GM19468 (cell line): Measurements from ENCODE around the gene LMNB1.
"Not testable (repeated sequence)": the region's sequence is repeated elsewhere in the genome, so short reads cannot be mapped to it uniquely, and the experiment has no call there.

Experiments used
- ATAC-seq: cut with Tn5 transposase; IDR thresholded peaks from one replicate; pipeline ENCODE4 v1.9.1; 2021; ENCODE audit warnings: mild to moderate bottlenecking, moderate library complexity, moderate number of reproducible peaks; ENCODE audit not compliant: unreplicated experiment; ENCODE audit errors: extremely low read depth

LMNB1 gene

GRCh38 chr5:126776499-126777256 is at the start of gene LMNB1:
TSS of gene LMNB1 (plus strand) at chr5:126777136. CDS start at chr5:126777509, 373 bp downstream.
- ATAC-seq = peak; percentile 53

- ATAC-seq = no peak
These were observed 44.2 kb upstream of the LMNB1 start for GRCh38 chr5:126732716-126733115.

GRCh38 chr5:126734573-126734972 is 42.4 kb upstream of the LMNB1 start:
- ATAC-seq = not testable (repeated sequence)

GRCh38 chr5:126736141-126736540 is 40.8 kb upstream of the LMNB1 start:
- ATAC-seq = no peak

GRCh38 chr5:126741361-126741760 is 35.6 kb upstream of the LMNB1 start:
- ATAC-seq = no peak

GRCh38 chr5:126742425-126742824 is 34.5 kb upstream of the LMNB1 start:
- no peak for ATAC-seq

GRCh38 chr5:126744836-126745235 is 32.1 kb upstream of the LMNB1 start:
- no peak for ATAC-seq

GRCh38 chr5:126745259-126745992 is 31.5 kb upstream of the LMNB1 start:
- ATAC-seq = no peak

- ATAC-seq = no peak
These were observed 30.6 kb upstream of the LMNB1 start for GRCh38 chr5:126746290-126746689.

GRCh38 chr5:126752081-126752785 is 24.7 kb upstream of the LMNB1 start:
- no peak for ATAC-seq

- ATAC-seq = no peak
These were observed 23.7 kb upstream of the LMNB1 start for GRCh38 chr5:126753227-126753626.

- ATAC-seq = no peak
These were observed 22.3 kb upstream of the LMNB1 start for GRCh38 chr5:126754609-126755008.

- ATAC-seq = no peak
These were observed 21.3 kb upstream of the LMNB1 start for GRCh38 chr5:126755593-126755992.

GRCh38 chr5:126757713-126758357 is 19.1 kb upstream of the LMNB1 start:
- no peak for ATAC-seq

- ATAC-seq = no peak
These were observed 13.6 kb upstream of the LMNB1 start for GRCh38 chr5:126763371-126763770.

GRCh38 chr5:126769703-126770102 is 7.2 kb upstream of the LMNB1 start:
- ATAC-seq = no peak

- ATAC-seq = not testable (repeated sequence)
These were observed 3.4 kb upstream of the LMNB1 start for GRCh38 chr5:126773536-126773935.

- not testable (repeated sequence) for ATAC-seq
These were observed 2.3 kb upstream of the LMNB1 start for GRCh38 chr5:126774595-126774994.

- no peak for ATAC-seq
These were observed 480 bp downstream of the LMNB1 start for GRCh38 chr5:126777257-126777974.
